Measurements from ENCODE around the gene ZBTB9.

DNA sequence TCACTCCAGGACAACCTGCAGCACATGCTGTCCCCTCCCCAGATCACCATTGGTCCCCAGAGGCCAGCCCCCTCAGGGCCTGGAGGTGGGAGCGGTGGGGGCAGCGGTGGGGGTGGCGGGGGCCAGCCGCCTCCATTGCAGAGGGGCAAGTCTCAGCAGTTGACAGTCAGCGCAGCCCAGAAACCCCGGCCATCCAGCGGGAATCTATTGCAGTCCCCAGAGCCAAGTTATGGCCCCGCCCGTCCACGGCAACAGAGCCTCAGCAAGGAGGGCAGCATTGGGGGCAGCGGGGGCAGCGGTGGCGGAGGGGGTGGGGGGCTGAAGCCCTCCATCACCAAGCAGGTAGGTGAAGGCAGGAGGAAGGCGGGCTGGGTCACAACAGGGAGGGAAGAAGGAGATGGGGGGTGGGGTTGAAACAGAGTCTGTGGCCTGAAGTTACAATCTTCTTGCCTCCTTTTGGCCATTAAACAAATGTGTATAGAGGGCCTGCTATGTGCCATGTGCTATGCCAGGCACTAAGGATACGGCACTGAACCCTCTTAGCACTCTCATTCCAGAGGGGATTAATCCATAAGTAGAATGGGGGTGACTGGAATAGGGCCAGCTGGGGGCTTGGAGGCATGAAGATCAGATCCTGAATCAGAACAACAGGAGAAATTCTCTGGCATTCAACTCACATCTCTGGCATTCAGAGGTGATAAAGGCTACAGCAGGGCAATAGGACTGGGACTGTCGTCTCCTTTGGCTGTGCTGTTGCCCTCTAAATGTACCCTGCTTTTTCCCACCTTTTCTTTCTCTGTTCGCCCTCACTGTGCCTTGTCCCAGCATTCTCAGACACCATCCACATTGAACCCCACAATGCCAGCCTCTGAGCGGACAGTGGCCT, 10.5 kb upstream of the ZBTB9 start:
- TF ChIP-seq, protein P1, sequence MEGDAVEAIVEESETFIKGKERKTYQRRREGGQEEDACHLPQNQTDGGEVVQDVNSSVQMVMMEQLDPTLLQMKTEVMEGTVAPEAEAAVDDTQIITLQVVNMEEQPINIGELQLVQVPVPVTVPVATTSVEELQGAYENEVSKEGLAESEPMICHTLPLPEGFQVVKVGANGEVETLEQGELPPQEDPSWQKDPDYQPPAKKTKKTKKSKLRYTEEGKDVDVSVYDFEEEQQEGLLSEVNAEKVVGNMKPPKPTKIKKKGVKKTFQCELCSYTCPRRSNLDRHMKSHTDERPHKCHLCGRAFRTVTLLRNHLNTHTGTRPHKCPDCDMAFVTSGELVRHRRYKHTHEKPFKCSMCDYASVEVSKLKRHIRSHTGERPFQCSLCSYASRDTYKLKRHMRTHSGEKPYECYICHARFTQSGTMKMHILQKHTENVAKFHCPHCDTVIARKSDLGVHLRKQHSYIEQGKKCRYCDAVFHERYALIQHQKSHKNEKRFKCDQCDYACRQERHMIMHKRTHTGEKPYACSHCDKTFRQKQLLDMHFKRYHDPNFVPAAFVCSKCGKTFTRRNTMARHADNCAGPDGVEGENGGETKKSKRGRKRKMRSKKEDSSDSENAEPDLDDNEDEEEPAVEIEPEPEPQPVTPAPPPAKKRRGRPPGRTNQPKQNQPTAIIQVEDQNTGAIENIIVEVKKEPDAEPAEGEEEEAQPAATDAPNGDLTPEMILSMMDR (IDR thresholded peaks at IDR 0.05): no peak
- no peak for TF ChIP-seq POLR2A (IDR thresholded peaks at IDR 0.05)

All from thyroid gland (tissue), 4 donors.